Left forelimb (tissue), 1 donor: Measurements from ENCODE around the gene MAP3K1.

Experiments
- DNase-seq: peaks from one replicate; pipeline ENCODE4 v3.0.0-alpha.2; 2018; ENCODE audit warnings: low spot score

MAP3K1 gene

GRCh38 chr5:56909294-56910209, 94.2 kb downstream of the MAP3K1 start, which contains the start of gene SETD9:
Gene SETD9, plus strand, starts transcription at chr5:56909596. Its CDS starts 50 bp downstream, at chr5:56909646.
- peak; percentile 99 for DNase-seq

GRCh38 chr5:56910210-56910965, 95.0 kb downstream of the MAP3K1 start:
- no peak for DNase-seq

DNA sequence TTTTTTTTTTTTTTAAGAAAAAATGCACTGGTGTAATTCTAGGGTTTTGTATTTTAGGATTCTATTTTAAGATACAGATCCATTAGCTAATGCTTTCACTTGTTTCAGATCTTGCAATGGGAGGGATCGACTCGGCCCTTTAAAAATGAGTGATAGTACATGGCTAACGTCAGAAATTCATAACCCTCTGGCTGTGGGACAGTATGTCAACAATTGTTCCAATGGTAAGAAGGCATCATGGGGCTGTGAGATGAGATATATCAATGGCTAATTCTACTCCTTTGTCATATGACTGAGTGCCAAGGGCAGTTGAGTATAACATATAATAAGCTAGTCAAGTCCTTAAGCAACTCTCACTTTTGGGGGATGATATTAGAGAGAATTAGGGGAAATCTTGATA, 98.4 kb downstream of the MAP3K1 start:
- no peak for DNase-seq

- DNase-seq = no peak
Measured at GRCh38 chr5:56914678-56915077, 99.3 kb downstream of the MAP3K1 start.

DNA sequence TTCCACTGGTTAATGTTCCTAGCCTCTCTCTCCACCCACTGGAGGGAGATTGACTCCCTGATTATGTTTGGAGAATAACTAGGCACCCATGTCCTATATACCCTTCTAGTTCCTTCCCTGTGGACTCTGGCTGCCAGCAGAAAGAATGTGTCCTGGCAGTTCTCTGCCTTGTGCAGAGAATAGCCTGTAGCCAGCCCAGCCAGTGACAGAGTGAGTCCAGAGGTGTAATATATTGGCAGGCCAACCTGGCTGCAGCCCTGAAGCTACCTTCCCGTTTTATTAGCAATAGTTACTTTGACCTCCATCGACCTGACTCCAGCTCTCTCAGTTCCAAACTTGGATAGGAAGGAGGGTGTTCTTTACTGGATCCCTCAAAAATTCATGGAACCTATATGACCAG, 102.2 kb downstream of the MAP3K1 start:
- no peak for DNase-seq

DNA sequence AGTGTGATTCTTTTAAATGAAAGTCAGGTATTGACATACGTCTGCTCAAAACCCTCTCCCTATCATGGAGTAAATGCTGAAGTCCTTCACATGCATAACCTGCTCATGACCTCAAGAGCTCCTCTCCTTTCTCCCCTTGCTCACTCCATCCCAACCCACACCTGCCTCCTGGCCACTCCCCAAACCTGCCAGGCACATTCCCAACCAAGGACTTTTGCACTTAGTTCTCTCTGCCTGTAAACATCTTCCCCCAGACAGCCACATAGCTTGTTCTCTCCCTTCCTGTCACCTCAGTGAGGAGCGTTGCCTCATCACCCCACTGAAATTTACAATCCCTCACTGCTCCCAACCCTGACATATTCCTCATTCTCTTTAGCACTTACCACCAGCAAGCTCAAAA, 102.7 kb downstream of the MAP3K1 start:
- DNase-seq = no peak

- no peak for DNase-seq
Measured at GRCh38 chr5:56919942-56920662, 104.8 kb downstream of the MAP3K1 start.

DNA sequence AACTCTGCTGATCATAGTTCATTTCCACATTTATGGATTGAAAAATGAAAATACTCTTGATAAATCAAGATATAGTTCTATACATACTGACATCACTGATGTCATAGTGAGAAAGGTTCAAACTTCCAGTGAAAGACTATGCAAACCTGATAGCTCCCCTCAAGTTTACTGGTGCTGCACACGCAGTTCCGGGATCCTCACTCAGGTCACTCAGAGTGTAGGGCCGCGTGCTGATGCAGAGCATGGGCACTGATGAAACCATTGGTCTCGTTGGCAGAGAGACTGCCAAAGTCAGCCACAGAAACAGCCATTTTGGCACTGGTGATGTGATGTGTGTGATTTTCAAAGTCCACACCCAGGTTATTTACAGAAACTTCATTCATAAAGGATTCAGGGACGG, 107.6 kb downstream of the MAP3K1 start:
- DNase-seq = no peak

- no peak for DNase-seq
Measured at GRCh38 chr5:56934325-56934724, 119.0 kb downstream of the MAP3K1 start.

DNA sequence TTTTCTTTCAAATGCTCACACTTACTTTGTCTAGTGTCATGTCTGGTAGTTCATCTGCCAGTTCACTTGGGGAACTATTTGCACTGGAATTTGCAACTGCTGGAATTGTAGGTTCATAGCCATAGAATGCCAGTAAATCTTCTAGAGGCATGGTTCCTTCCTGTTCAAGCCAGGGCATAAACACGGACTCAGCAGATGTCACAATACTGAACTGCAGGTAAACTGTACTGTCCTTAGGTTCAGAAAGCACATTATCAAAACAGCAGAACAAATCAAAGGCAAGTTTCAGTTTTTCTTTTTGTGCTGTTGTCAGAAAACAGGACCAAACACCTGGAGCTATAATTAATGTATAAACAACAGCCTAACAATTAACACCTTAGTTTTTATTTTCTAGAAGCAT, 123.5 kb downstream of the MAP3K1 start:
- no peak for DNase-seq

DNA sequence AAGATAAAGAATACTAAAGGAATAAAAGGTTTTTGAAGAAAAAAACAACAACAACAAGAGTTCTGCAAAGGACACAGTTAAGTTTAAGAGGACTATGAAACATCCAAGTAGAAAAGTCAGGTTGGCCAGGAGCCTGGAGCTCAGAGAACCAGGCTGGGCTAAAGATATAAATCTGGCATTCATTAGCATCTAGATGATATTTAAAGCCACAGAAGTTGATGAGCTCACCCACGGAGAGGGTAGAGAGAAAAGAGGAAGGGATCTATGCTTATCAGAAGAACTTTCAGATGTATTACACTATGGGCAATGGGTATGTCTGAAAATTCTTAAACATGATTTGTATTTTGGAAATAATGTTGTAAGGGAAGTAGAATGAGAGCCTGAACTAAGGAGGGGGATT, 126.6 kb downstream of the MAP3K1 start:
- no peak for DNase-seq
